Trophoblast cell (in vitro differentiated cells and primary cell): ENCODE data around the gene OR52K2.
A peak's percentile ranks its signal among the peaks of the same experiment; 100 is the strongest.

ENCODE experiments used
- DNase-seq, 2 donors: peaks; one replicate each; pipeline ENCODE4 v3.0.0-alpha.2; 2016
- H2AFZ ChIP-seq: 2 replicates; pipeline ENCODE4 v1.6.1; 2013; ENCODE audit warnings: low read length, moderate library complexity, mild to moderate bottlenecking; ENCODE audit not compliant: insufficient read depth, poor library complexity
- H2AK5ac ChIP-seq: 2 replicates; pipeline ENCODE4 v1.6.1; 2013; ENCODE audit warnings: mild to moderate bottlenecking, low read length
- H2BK120ac ChIP-seq: 2 replicates; pipeline ENCODE4 v1.6.1; 2013; ENCODE audit warnings: low read length, mild to moderate bottlenecking, moderate library complexity; ENCODE audit not compliant: insufficient read depth, poor library complexity
- H2BK12ac ChIP-seq: 2 replicates; pipeline ENCODE4 v1.6.1; 2013; ENCODE audit warnings: mild to moderate bottlenecking, low read length, moderate library complexity
- H2BK5ac ChIP-seq: 2 replicates; pipeline ENCODE4 v1.6.1; 2013; ENCODE audit warnings: low read length, low read depth, moderate library complexity, mild to moderate bottlenecking; ENCODE audit not compliant: poor library complexity
- H3K14ac ChIP-seq: 2 replicates; pipeline ENCODE4 v1.6.1; 2013; ENCODE audit warnings: mild to moderate bottlenecking, low read length
- H3K18ac ChIP-seq: 2 replicates; pipeline ENCODE4 v1.6.1; 2013; ENCODE audit warnings: mild to moderate bottlenecking, low read length
- H3K23ac ChIP-seq: 2 replicates; pipeline ENCODE4 v1.6.1; 2013; ENCODE audit warnings: low read length
- H3K27ac ChIP-seq: 2 replicates; pipeline ENCODE4 v1.5.1; 2013; ENCODE audit warnings: low read depth, mild to moderate bottlenecking, inconsistent platforms, low read length, moderate library complexity
- H3K27me3 ChIP-seq: 2 replicates; pipeline ENCODE4 v1.6.1; 2013; ENCODE audit warnings: inconsistent platforms, mild to moderate bottlenecking, low read length, moderate library complexity; ENCODE audit not compliant: insufficient read depth
- H3K36me3 ChIP-seq, 2 experiments: 1 replicate in 1 of 2; 2 replicates in 1 of 2; pipeline ENCODE4 v1.6.1; 2013; ENCODE audit warnings: low read length in 2 of 2, mild to moderate bottlenecking in 2 of 2, moderate library complexity in 1 of 2; ENCODE audit not compliant: insufficient read depth in 2 of 2, control insufficient read depth in 1 of 2
- H3K4ac ChIP-seq: 2 replicates; pipeline ENCODE4 v1.6.1; 2013; ENCODE audit warnings: low read depth, mild to moderate bottlenecking, low read length, moderate library complexity
- H3K4me1 ChIP-seq, 2 experiments: 1 replicate in 1 of 2; 2 replicates in 1 of 2; pipeline ENCODE4 v1.6.1; 2013; ENCODE audit warnings: low read length in 2 of 2, mild to moderate bottlenecking in 2 of 2, moderate library complexity in 1 of 2; ENCODE audit not compliant: insufficient read depth in 2 of 2, control insufficient read depth in 1 of 2
- H3K4me2 ChIP-seq: 2 replicates; pipeline ENCODE4 v1.6.1; 2013; ENCODE audit warnings: inconsistent platforms, mild to moderate bottlenecking, low read length, moderate library complexity
- H3K4me3 ChIP-seq: 2 replicates; pipeline ENCODE4 v1.5.1; 2013; ENCODE audit warnings: mild to moderate bottlenecking, low read depth, low read length, inconsistent platforms
- H3K79me1 ChIP-seq: one replicate; pipeline ENCODE4 v1.6.1; 2013; ENCODE audit warnings: low read length
- H3K79me2 ChIP-seq: 2 replicates; pipeline ENCODE4 v1.6.1; 2013; ENCODE audit warnings: low read length, mild to moderate bottlenecking; ENCODE audit not compliant: control insufficient read depth, insufficient read depth, poor library complexity
- H3K9ac ChIP-seq: 2 replicates; pipeline ENCODE4 v1.6.1; 2013; ENCODE audit warnings: mild to moderate bottlenecking, low read length
- H3K9me3 ChIP-seq: 2 replicates; pipeline ENCODE4 v1.6.1; 2013; ENCODE audit warnings: low read depth, mild to moderate bottlenecking, control low read depth, inconsistent platforms, low read length; ENCODE audit not compliant: insufficient read depth
- H4K12ac ChIP-seq: 2 replicates; pipeline ENCODE4 v1.6.1; 2013; ENCODE audit warnings: low read depth, mild to moderate bottlenecking, low read length, moderate library complexity
- H4K8ac ChIP-seq: 2 replicates; pipeline ENCODE4 v1.6.1; 2013; ENCODE audit warnings: low read depth, mild to moderate bottlenecking, low read length, moderate library complexity
- H4K91ac ChIP-seq: one replicate; pipeline ENCODE4 v1.6.1; 2013; ENCODE audit warnings: low read depth, mild to moderate bottlenecking, low read length, moderate library complexity
- WGBS: extraction: QIAGEN DNeasy Blood & Tissue Kit; methylation state at CpG from one replicate; pipeline ENCODE4 v1.1.7; 2013; ENCODE audit warnings: missing lambda C conversion rate; ENCODE audit not compliant: insufficient read length, insufficient coverage; ENCODE audit errors: extremely low coverage; 5-methylcytosine and 5-hydroxymethylcytosine counted together

OR52K2 gene

GRCh38 chr11:4418403-4418802, 30.7 kb upstream of the OR52K2 start:
- Histone ChIP-seq H2AK5ac (no peak overlapping the region), H3K4me3 (no peak overlapping the region), H3K4me1 (no peaks in the 10 kb centered on the region), H2BK120ac (no peak overlapping the region), H3K4me2 (no peak overlapping the region), H3K14ac (no peak overlapping the region), H2BK12ac (no peak overlapping the region), H4K12ac (no peak overlapping the region), H3K79me2 (no peaks in the 10 kb centered on the region), H2BK5ac (no peak overlapping the region), H2AFZ (no peak overlapping the region), H4K91ac (no peak overlapping the region), H3K23ac (no peak overlapping the region), H3K18ac (no peak overlapping the region), H3K9me3 (no peaks in the 10 kb centered on the region), H3K36me3 (no peaks in the 10 kb centered on the region), H3K27ac (no peak overlapping the region), H3K79me1 (no peaks in the 10 kb centered on the region), H3K27me3 (no peaks in the 10 kb centered on the region), H3K4ac (no peak overlapping the region), H4K8ac (no peak overlapping the region), H3K9ac (no peak overlapping the region)
- WGBS, result no CpG with 5 or more reads among the region's 8 CpGs
- DNase-seq, result peak in 1 of 2 donors; percentile 1

GRCh38 chr11:4430051-4430450, 19.0 kb upstream of the OR52K2 start:
- Histone ChIP-seq H4K12ac (no peak overlapping the region), H3K4ac (no peak overlapping the region), H3K4me2 (no peak overlapping the region), H3K27ac (no peak overlapping the region), H4K91ac (no peak overlapping the region), H4K8ac (no peak overlapping the region), H2AFZ (no peak overlapping the region), H3K4me1 (no peaks in the 10 kb centered on the region), H3K79me2 (no peaks in the 10 kb centered on the region), H3K9ac (no peak overlapping the region), H3K23ac (peak overlapping the region; percentile 73), H2AK5ac (no peak overlapping the region), H2BK120ac (no peak overlapping the region), H3K27me3 (no peaks in the 10 kb centered on the region), H3K18ac (no peak overlapping the region), H2BK12ac (no peak overlapping the region), H3K36me3 (no peaks in the 10 kb centered on the region), H3K4me3 (no peak overlapping the region), H3K9me3 (peaks cover 4% of the 10 kb centered on the region), H2BK5ac (no peak overlapping the region), H3K14ac (no peak overlapping the region), H3K79me1 (no peaks in the 10 kb centered on the region)
- DNase-seq, result peak in 1 of 2 donors; percentile 12
- WGBS, result no CpG with 5 or more reads among the region's 4 CpGs

GRCh38 chr11:4433856-4434255, 15.2 kb upstream of the OR52K2 start:
- Histone ChIP-seq H3K36me3 (no peaks in the 10 kb centered on the region), H3K4me3 (no peak overlapping the region), H2BK120ac (no peak overlapping the region), H3K79me1 (no peaks in the 10 kb centered on the region), H2AK5ac (no peak overlapping the region), H2BK5ac (no peak overlapping the region), H3K4ac (no peak overlapping the region), H4K91ac (no peak overlapping the region), H4K8ac (no peak overlapping the region), H3K9ac (no peak overlapping the region), H3K4me1 (no peaks in the 10 kb centered on the region), H3K23ac (no peak overlapping the region), H4K12ac (no peak overlapping the region), H3K27ac (no peak overlapping the region), H3K4me2 (no peak overlapping the region), H3K9me3 (peaks cover 4% of the 10 kb centered on the region), H3K14ac (no peak overlapping the region), H3K27me3 (no peaks in the 10 kb centered on the region), H3K79me2 (no peaks in the 10 kb centered on the region), H3K18ac (no peak overlapping the region), H2AFZ (no peak overlapping the region), H2BK12ac (no peak overlapping the region)
- no peak for DNase-seq
- WGBS, result no CpG with 5 or more reads among the region's 2 CpGs

GRCh38 chr11:4436411-4436810, 12.7 kb upstream of the OR52K2 start:
- no peak overlapping the region for H3K4me2 ChIP-seq
- H2AFZ ChIP-seq, result no peak overlapping the region
- no peaks in the 10 kb centered on the region for H3K36me3 ChIP-seq
- no peak overlapping the region for H3K4ac ChIP-seq
- no peak overlapping the region for H3K4me3 ChIP-seq
- H3K79me2 ChIP-seq, result no peaks in the 10 kb centered on the region
- no peak overlapping the region for H2BK5ac ChIP-seq
- H3K27ac ChIP-seq, result no peak overlapping the region
- H3K18ac ChIP-seq, result no peak overlapping the region
- H3K79me1 ChIP-seq, result no peaks in the 10 kb centered on the region
- H2AK5ac ChIP-seq, result no peak overlapping the region
- H3K14ac ChIP-seq, result no peak overlapping the region
- no CpG with 5 or more reads among the region's 1 CpG for WGBS
- no peak overlapping the region for H3K23ac ChIP-seq
- H4K8ac ChIP-seq, result no peak overlapping the region
- no peak overlapping the region for H3K9ac ChIP-seq
- no peak overlapping the region for H2BK120ac ChIP-seq
- H4K12ac ChIP-seq, result no peak overlapping the region
- H3K27me3 ChIP-seq, result no peaks in the 10 kb centered on the region
- no peak for DNase-seq
- H3K9me3 ChIP-seq, result peaks cover 3% of the 10 kb centered on the region
- H2BK12ac ChIP-seq, result no peak overlapping the region
- H4K91ac ChIP-seq, result no peak overlapping the region
- no peaks in the 10 kb centered on the region for H3K4me1 ChIP-seq
